Stimulated activated CD4-positive, alpha-beta T cell treated with anti-CD3 and anti-CD28 coated beads, Interleukin-15, amount 100 ng/mL, for 1 hour (primary cell): ENCODE measurements around the gene B4GALT4.
"Not testable (repeated sequence)": the region's sequence is repeated elsewhere in the genome, so short reads cannot be mapped to it uniquely, and the experiment has no call there.

Experiments
- DNase-seq, 2 donors: peaks; one replicate each; pipeline ENCODE4 v3.0.0-alpha.2; 2020; ENCODE audit warnings: low read depth in 1 of 2, low spot score in 1 of 2

Gene B4GALT4

DNA sequence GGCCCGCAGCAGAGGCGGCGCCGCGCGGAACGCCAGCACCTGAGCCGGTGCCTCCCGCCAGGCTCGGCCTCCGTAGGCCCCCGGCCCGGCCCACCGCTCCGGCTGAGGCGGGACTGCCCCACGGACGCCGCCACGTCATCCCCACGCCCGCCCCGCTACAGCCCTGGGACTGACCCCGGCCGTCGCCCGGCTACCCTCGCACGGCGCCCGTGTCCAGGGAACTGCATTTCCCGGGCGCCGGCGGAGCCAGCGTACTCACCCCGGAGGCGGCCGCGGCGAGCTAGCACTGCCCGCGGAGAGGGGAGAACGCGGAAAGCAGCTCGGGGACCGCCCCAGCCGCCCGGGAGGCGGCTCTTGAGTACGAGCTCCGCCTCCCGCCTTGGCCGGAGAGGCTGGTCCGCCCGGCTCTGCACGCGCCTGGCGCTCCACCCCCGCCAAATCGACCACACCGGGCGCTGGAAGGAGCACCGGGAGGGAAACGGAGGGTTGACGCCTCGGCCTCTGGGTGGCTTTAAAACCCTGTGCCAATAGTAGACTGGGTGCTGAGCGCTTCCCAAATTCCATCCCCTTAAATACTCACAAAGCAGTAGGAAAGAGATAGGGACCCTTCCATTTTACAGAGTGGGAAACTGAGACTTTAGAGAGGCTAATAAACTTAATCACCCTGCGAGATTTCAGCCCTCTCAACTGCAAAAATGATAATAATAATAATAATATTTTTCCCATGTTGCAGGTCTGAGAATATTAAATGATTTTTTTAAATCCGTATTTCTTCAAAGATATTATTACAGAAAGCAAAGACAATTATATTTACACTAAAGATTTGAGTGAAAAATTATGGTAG, at the start of gene B4GALT4:
Gene B4GALT4, minus strand, starts transcription at position 288 of the 844 bp plus-strand sequence. CDS start 10,779 bp downstream, outside the sequence.
- peak; percentile 45 to 49 for DNase-seq

- DNase-seq: no peak
These were observed 48.7 kb upstream of the B4GALT4 start for GRCh38 chr3:119289404-119289770.

- no peak for DNase-seq
These were observed 48.2 kb upstream of the B4GALT4 start for GRCh38 chr3:119288669-119289403.

DNA sequence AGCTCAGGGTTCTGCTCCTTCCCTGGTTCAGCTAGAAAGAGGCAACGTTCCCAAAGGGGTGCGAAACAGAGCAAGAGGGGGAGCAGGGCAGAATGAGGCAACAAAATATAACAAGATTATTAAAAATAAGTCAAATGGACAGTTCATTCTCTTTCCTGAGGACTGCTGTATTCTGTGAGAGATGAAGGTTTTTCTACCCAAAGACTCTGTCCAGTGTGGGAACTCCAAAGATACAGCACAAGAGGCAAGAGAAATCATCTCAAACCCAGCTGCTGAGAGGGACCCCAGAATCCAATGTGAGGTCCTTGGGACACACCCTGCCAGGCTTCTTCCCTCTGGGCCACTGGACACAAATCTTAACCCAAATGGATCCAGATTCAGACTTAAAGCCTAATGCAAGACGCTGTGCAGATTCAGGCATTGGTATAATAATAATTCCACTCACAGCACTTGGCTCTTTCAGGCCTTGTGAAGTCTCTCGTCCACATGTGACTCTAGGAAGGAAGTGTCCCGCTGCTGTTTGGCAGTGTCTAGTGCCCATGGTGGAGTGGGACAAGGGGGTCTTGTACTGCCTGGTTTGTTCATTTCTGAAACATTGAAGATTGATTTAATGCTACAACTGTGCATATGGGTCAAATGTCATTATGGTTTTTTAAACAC, 39.0 kb upstream of the B4GALT4 start:
- no peak for DNase-seq

GRCh38 chr3:119279101-119279554, 38.5 kb upstream of the B4GALT4 start:
- no peak for DNase-seq

GRCh38 chr3:119276680-119277079, 36.0 kb upstream of the B4GALT4 start:
- no peak for DNase-seq

- DNase-seq: not testable (repeated sequence)
These were observed 29.5 kb upstream of the B4GALT4 start for GRCh38 chr3:119270212-119270611.

- no peak for DNase-seq
These were observed 20.4 kb upstream of the B4GALT4 start for GRCh38 chr3:119261055-119261454.

DNA sequence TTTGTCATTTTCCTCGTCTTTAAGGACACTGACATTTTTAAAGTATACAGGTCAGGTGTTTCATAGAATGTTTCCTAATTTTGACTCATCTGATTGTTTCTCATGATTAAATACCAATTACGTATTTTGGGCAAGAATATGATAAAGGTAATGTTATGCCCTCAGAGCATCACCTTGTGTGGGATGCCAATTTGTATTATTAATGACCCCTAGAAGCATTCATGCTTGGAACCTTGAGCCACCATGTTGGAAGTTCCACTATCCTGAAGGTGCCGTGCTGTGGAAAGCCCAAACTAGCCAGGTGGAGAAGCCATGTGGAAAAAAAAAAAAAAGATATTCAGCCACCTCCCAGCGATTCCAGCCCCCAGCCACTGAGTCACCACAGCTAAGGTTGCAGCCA, 19.1 kb upstream of the B4GALT4 start:
- no peak for DNase-seq

- no peak for DNase-seq
These were observed 18.2 kb upstream of the B4GALT4 start for GRCh38 chr3:119258915-119259314.

DNA sequence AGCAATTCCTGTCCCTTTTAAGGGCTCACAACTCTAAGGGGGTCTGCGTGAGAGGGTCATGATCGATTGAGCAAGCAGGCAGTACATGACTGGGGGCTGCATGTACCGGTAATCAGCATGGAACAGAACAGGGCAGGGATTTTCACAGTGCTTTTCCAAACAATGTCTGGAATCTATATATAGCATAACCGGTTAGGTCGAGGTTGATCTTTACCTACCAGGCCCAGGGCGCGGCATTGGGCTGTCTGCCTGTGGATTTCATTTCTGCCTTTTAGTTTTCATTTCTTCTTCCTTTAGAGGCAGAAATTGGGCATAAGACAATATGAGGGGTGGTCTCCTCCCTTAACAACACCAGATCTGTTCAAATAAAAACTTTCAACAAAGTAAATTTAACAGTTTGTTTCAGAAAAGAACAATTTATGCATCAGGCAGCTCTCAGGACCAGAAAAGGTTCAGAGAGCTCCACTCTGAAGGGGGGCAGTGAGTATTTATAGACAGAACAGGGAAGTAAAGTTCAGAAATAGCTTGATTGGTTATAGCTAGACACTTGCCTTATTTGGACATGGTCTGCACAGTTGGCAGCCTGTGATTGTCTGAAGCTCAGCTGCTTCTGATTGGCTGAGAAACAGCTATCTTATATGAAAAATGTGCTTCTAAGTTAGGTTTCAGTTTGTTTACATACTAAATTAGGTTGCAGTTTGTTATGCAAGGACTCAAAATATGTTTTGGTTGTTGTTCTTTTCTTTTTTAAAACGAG, 17.2 kb upstream of the B4GALT4 start:
- DNase-seq: no peak

DNA sequence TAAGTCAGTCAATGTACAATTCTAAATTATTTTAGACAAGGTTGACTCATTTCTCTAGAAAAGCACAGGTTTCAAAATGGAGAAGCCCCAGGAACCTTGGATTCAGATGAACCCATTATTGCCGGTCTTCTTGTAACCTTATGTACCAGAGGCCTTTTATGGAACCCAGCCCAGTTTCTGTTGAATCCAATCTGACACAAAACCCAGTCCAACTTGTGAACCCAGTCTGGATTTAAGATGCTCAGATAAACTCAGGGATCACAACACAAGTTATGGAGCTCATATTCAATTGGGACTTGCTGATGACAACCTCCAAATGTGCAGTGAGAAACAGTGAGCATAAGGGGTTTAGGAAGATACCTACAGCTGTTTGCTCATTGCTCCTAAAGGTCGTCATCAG, 16.4 kb upstream of the B4GALT4 start:
- DNase-seq: no peak

DNA sequence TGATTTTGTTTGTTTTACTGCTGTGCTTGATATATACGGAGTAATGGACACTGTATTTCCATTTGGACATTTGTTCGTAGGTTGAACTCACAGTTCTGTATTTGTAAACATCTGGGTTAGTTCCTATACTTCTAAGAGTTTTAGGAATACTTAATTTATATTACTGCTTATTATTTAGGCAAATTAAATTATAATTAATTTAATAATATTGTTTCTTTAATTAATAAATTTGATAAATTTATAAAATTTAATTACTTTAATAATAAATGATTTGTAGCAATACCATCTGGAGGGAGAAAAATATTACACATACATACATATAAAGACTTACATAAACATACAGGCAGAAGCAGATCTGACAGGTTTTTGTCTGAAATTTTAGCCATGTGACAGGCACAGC, 14.5 kb upstream of the B4GALT4 start:
- DNase-seq: no peak

DNA sequence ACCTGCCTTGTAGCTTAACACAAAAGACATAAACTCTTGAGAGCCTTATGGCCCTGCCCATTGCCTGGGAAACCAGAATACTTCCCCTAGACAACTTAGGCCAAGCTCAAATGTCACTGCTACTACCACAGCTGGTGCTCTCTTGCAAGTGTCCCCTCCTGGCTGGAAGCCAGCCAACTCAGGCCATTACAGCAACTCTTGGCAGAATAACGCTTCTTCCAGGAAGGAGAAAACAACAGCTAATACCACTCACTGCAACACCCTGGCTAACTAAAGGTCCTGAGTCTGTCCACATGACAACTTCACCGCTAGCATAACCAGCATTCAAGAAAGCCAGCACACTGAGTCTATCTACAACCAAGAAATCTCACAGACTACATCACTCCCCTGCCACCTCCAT, 5.1 kb upstream of the B4GALT4 start:
- no peak for DNase-seq

- no peak for DNase-seq
These were observed 3.0 kb upstream of the B4GALT4 start for GRCh38 chr3:119243712-119244111.

DNA sequence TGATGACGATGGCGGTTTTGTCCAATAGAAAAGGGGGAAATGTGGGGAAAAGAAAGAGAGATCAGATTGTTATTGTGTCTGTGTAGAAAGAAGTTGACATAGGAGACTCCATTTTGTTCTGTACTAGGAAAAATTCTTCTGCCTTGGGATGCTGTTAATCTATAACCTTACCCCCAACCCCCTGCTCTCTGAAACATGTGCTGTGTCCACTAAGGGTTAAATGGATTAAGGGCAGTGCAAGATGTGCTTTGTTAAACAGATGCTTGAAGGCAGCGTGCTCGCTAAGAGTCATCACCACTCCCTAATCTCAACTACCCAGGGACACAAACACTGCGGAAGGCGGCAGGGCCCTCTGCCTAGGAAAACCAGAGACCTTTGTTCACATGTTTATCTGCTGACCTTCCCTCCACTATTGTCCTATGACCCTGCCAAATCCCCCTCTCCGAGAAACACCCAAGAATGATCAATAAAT, 2.4 kb upstream of the B4GALT4 start:
- DNase-seq: not testable (repeated sequence)

DNA sequence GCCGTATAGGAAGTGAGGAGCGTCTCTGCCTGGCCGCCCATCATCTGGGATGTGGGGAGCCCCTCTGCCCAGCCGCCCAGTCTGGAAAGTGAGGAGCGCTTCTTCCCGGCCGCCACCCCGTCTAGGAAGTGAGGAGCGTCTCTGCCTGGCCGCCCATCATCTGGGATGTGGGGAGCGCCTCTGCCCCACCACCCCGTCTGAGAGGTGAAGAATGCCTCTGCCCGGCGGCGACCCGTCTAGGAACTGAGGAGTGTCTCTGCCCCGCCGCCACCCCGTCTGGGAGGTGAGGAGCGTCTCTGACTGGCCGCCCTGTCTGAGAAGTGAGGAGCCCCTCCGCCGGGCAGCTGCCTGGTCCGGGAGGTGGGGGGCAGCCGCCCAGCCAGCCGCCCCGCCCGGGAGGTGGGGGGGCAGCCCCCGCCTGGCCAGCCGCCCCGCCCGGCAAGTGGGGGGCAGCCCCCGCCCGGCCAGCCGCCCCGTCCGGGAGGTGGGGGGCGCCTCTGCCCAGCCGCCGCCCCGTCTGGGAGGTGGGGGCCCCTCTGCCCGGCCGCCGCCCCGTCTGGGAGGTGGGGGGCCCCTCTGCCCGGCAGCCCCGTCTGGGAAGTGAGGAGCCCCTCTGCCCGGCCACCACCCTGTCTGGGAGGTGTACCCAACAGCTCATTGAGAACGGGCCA, 1.8 kb upstream of the B4GALT4 start:
- DNase-seq: not testable (repeated sequence)

DNA sequence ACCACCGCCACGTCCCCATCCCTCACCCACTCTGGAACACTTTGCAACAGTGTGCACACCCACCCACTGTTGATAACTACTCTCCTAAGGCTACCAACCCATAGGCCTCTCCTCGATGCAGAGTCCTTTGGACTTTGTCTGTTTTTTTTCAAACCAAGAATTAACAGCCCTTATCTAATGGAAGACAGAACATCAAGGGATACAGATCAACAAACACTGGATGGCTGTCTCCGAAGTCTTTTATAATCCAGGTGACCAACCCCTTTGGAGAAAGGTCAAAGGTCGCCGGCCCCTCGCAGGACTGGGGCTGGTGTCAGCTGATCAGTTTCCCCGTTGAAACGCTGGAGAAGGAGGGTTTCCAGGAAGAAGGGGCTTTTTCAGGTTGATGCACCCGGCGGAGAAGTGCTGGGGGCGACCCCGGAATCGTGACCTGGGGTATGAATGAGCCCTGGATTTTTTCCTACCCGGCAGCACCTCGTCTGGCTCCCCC, 532 bp downstream of the B4GALT4 start:
- no peak for DNase-seq

DNA sequence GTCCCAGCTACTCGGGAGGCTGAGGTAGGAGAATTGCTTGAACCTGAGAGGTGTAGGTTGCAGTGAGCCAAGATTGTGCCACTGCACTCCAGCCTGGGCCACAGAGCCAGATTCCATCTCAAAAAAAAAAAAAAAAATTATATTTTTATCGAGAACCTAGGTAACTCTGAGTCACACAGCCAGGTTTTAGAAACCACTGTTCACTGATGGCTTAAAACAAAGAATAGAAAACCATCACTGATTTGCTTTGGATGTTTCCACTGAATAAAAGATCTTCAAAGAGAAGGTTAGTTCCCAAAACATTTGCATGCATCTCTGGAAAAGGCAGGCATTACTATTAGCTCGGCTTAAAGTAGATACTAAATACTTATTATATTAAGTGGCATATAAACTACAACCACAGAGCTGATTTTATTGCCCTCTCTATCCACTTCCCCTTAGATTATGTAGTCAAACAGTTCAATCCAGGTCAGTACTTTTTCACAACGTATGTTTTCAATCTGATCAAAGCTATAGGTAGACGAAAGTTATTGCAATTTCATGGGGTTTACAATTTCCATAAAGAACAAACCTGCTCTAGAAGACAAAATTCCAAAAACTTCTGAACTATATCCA, 1.4 kb downstream of the B4GALT4 start:
- no peak for DNase-seq

DNA sequence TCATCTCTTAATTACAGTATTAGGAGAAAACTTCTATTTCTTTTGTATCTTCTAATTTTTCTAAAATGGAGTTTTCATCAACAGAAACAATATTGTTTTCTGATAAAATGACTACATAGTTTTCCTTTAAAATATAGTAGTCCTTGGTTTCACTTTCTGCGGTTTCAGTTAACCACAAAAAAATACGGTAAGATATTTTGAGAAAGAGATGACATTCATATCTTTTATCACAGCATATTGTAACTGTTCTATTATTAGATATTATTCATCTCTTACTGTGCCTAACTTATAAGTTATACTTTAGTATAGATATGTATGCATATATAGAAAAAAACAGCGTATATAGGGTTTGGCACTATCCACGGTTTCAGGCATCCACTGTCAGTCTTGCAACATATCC, 2.3 kb downstream of the B4GALT4 start:
- no peak for DNase-seq
